OCI-LY3 (cell line): ENCODE results near the gene GPATCH4.

ENCODE experiments used
- H2AFZ ChIP-seq: fragments of 200-600, 300-600 bp; shearing (Covaris generic); 2 replicates; pipeline ENCODE4 v1.6.0; 2014; ENCODE audit warnings: antibody characterized with exemption, low read depth, low read length
- H3K27ac ChIP-seq: fragments of 200-600, 300-600 bp; sonication (generic); 2 replicates; pipeline ENCODE4 v1.5.1; 2014; ENCODE audit warnings: mild to moderate bottlenecking, low read length, moderate library complexity, mixed read lengths
- H3K27me3 ChIP-seq: fragments of 200-600, 300-600 bp; sonication (generic); 2 replicates; pipeline ENCODE4 v1.6.1; 2014; ENCODE audit warnings: low read depth, low read length, mixed read lengths
- H3K36me3 ChIP-seq: fragments of 200-600, 300-600 bp; sonication (generic); replicated peaks from 2 replicates; pipeline ENCODE3; 2014; ENCODE audit warnings: low read depth, low read length, mixed read lengths
- H3K4me1 ChIP-seq: fragments of 300-600, 200-600 bp; sonication (generic); 2 replicates; pipeline ENCODE4 v1.6.1; 2014; ENCODE audit warnings: low read length, mixed read lengths
- H3K4me2 ChIP-seq: fragments of 200-600, 300-600 bp; sonication (generic); 2 replicates; pipeline ENCODE4 v1.6.1; 2014; ENCODE audit warnings: low read length, mixed read lengths
- H3K4me3 ChIP-seq: fragments of 300-600, 200-600 bp; sonication (generic); 2 replicates; pipeline ENCODE4 v1.5.1; 2014; ENCODE audit warnings: antibody characterized with exemption, mild to moderate bottlenecking, low read length, moderate library complexity
- H3K79me2 ChIP-seq: fragments of 300-600, 200-600 bp; shearing (Covaris generic); 2 replicates; pipeline ENCODE4 v1.6.1; 2014; ENCODE audit warnings: mild to moderate bottlenecking, low read length, mixed read lengths
- H3K9ac ChIP-seq: fragments of 300-600, 200-600 bp; shearing (Covaris generic); 2 replicates; pipeline ENCODE4 v1.6.0; 2014; ENCODE audit warnings: mild to moderate bottlenecking, low read length, moderate library complexity
- H3K9me3 ChIP-seq: fragments of 200-600, 300-600 bp; shearing (Covaris generic); 2 replicates; pipeline ENCODE4 v1.6.1; 2014; ENCODE audit warnings: low read length, mixed read lengths; ENCODE audit not compliant: insufficient read depth
- H4K20me1 ChIP-seq: fragments of 200-600, 300-600 bp; sonication (generic); 2 replicates; pipeline ENCODE4 v1.6.1; 2016; ENCODE audit warnings: low read length, mixed read lengths; ENCODE audit not compliant: insufficient read depth
- EZH2phosphoT487 ChIP-seq: fragments of 200-600 bp; shearing (Covaris generic); IDR thresholded peaks from 2 replicates; pipeline ENCODE4 v1.6.1; 2018; ENCODE audit warnings: antibody characterized with exemption, mixed run types, low read depth
- TF ChIP-seq, protein P1 (sequence below): fragments of 200-600, 300-600 bp; sonication (generic); IDR thresholded peaks from 2 replicates; pipeline ENCODE4 v1.5.1; 2014; ENCODE audit warnings: antibody characterized with exemption, low read length, low read depth

Gene GPATCH4

DNA sequence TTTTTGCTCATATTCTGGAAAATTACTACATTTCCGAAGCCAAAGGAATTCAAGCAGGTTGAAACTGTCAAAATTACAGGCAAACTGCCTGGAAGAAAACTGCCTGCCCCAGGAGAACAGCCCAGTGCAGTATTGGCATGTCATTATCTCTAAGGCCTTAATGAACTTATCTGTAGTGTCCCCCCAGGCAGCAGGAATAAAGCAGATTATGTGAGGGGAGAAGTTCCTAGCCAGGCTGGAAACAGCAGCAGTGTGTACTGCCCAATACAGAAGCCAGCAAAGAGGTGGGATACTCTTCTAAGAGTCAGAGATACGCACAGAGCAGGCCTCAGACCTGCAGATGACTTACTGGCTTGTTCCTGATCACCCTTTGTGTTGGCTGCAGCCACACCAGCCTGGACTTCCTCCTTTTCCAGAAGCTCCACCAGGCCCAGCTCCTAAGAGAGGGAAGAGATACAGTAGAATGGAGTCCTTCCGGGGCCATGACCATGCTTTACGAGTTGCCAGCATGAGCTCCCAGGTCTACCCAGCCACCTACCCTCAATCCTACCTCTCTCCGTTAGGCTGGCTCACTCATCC lies 40.6 kb downstream of the GPATCH4 start:
- Histone ChIP-seq H3K4me1 (no peaks in the 10 kb centered on the region), H3K27ac (no peak overlapping the region), H3K9ac (no peak overlapping the region), H3K4me3 (no peak overlapping the region), H3K4me2 (no peak overlapping the region), H3K27me3 (no peaks in the 10 kb centered on the region), H3K79me2 (no peaks in the 10 kb centered on the region), H3K36me3 (no peaks in the 10 kb centered on the region), H2AFZ (no peak overlapping the region), H3K9me3 (no peaks in the 10 kb centered on the region), H4K20me1 (no peaks in the 10 kb centered on the region)
- TF ChIP-seq EZH2phosphoT487, result no peak
- TF ChIP-seq, protein P1, sequence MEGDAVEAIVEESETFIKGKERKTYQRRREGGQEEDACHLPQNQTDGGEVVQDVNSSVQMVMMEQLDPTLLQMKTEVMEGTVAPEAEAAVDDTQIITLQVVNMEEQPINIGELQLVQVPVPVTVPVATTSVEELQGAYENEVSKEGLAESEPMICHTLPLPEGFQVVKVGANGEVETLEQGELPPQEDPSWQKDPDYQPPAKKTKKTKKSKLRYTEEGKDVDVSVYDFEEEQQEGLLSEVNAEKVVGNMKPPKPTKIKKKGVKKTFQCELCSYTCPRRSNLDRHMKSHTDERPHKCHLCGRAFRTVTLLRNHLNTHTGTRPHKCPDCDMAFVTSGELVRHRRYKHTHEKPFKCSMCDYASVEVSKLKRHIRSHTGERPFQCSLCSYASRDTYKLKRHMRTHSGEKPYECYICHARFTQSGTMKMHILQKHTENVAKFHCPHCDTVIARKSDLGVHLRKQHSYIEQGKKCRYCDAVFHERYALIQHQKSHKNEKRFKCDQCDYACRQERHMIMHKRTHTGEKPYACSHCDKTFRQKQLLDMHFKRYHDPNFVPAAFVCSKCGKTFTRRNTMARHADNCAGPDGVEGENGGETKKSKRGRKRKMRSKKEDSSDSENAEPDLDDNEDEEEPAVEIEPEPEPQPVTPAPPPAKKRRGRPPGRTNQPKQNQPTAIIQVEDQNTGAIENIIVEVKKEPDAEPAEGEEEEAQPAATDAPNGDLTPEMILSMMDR, result no peak

GRCh38 chr1:156559797-156560385 lies 41.4 kb downstream of the GPATCH4 start:
- Histone ChIP-seq H3K9me3 (no peaks in the 10 kb centered on the region), H3K9ac (no peak overlapping the region), H3K4me3 (no peak overlapping the region), H4K20me1 (no peaks in the 10 kb centered on the region), H3K4me1 (no peaks in the 10 kb centered on the region), H2AFZ (no peak overlapping the region), H3K79me2 (no peaks in the 10 kb centered on the region), H3K36me3 (no peaks in the 10 kb centered on the region), H3K4me2 (no peak overlapping the region), H3K27ac (no peak overlapping the region), H3K27me3 (no peaks in the 10 kb centered on the region)
- TF ChIP-seq, protein P1, result no peak
- TF ChIP-seq EZH2phosphoT487, result no peak

DNA sequence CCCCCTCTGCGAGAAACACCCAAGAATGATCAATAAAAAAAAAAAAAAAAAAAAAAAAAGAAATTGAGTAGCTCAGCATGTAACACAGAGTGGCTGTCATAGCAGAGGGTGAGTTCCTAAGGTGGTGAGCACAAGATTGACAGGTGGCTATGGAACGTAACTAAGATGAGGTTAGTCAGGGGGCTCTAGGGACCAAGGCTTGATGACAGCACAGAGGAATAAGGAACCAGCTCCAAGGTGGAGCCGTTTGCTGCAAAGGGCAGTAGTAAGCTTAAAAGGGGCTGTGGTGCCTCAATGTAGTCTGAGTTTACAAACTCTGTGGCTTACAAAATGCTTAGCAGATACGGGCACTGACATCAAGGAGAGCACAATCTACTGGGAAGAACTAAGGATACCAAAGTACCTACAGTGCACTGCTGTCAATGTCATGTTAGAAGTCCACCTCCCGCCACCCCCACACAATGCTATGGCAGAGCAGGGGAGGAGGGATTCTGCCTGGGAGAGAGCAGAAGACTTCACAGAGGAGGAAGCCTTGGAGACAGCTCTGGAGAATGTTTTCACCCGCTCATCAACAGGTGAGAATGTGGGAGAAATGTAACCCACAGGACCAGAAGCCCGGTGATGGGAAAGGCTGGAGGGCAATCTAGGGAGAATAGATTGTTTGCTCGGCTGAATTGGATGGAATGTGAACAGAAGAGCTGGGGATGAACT lies 42.0 kb downstream of the GPATCH4 start:
- H3K79me2 ChIP-seq, result no peaks in the 10 kb centered on the region
- TF ChIP-seq EZH2phosphoT487, result no peak
- TF ChIP-seq, protein P1, result no peak
- no peaks in the 10 kb centered on the region for H3K36me3 ChIP-seq

DNA sequence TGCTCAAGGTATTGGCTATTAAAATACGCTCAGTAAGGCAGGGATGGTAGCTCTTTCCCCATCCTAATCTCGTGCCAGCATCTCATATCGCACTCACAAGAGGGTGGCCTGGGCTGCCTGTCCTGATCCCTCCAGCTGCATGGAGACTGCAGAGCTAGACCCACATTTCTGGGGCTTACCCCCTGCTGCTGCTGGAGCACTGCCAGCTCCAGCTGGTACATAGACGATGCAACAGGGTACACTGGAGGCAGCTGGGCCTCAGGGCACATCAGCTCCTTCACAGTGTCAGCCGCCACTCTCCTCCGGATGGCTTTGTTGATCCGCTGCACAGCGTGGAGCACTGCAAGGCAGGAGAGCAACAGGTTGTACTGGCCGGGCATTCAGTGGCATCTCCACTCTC lies 44.9 kb downstream of the GPATCH4 start:
- TF ChIP-seq, protein P1, result no peak
- TF ChIP-seq EZH2phosphoT487, result no peak

More for the DNA sequence above, 42.0 kb downstream of the GPATCH4 start:
- no peaks in the 10 kb centered on the region for H3K4me1 ChIP-seq
- no peak overlapping the region for H2AFZ ChIP-seq
- no peak overlapping the region for H3K9ac ChIP-seq
- H3K4me2 ChIP-seq, result no peak overlapping the region
- no peak overlapping the region for H3K4me3 ChIP-seq
- H3K27me3 ChIP-seq, result no peaks in the 10 kb centered on the region
- no peak overlapping the region for H3K27ac ChIP-seq
- no peaks in the 10 kb centered on the region for H3K9me3 ChIP-seq
- H4K20me1 ChIP-seq, result no peaks in the 10 kb centered on the region

More for the DNA sequence above, 44.9 kb downstream of the GPATCH4 start:
- H4K20me1 ChIP-seq, result no peaks in the 10 kb centered on the region
- no peak overlapping the region for H3K4me3 ChIP-seq
- H3K4me1 ChIP-seq, result 0 out of 2 replicates have a peak, but pooled peaks cover 3% of the 10 kb centered on the region
- no peaks in the 10 kb centered on the region for H3K79me2 ChIP-seq
- H3K36me3 ChIP-seq, result no peaks in the 10 kb centered on the region
- no peak overlapping the region for H2AFZ ChIP-seq
- no peaks in the 10 kb centered on the region for H3K27me3 ChIP-seq
- no peak overlapping the region for H3K4me2 ChIP-seq
- no peaks in the 10 kb centered on the region for H3K9me3 ChIP-seq
- H3K9ac ChIP-seq, result no peak overlapping the region
- no peak overlapping the region for H3K27ac ChIP-seq
